BLaER1 treated with 17β-estradiol and CSF1 and Interleukin-3, amounts not matched to agents 10 nM and 100 nM (cell line): ENCODE data around the gene LECT2.
A peak's percentile ranks its signal among the peaks of the same experiment; 100 is the strongest.

Source experiments
- H3K27ac ChIP-seq, 11 experiments: shearing (Covaris generic); formaldehyde crosslinking; 2 replicates each; pipeline ENCODE4 v1.8.1; 2022
- H3K27me3 ChIP-seq, 11 experiments: shearing (Covaris generic); formaldehyde crosslinking; 2 replicates each; pipeline ENCODE4 v1.8.1; 2022
- H3K36me3 ChIP-seq, 11 experiments: shearing (Covaris generic); formaldehyde crosslinking; 2 replicates each; pipeline ENCODE4 v1.8.1; 2022
- H3K4me1 ChIP-seq, 10 experiments: shearing (Covaris generic); formaldehyde crosslinking; 2 replicates each; pipeline ENCODE4 v1.8.1; 2022
- H3K4me2 ChIP-seq, 11 experiments: shearing (Covaris generic); formaldehyde crosslinking; 2 replicates each; pipeline ENCODE4 v1.8.1; 2022
- H3K4me3 ChIP-seq, 10 experiments: shearing (Covaris generic); formaldehyde crosslinking; 2 replicates each; pipeline ENCODE4 v1.8.1; 2022
- H3K9ac ChIP-seq, 11 experiments: shearing (Covaris generic); formaldehyde crosslinking; 2 replicates each; pipeline ENCODE4 v1.8.1; 2022
- H3K9me3 ChIP-seq, 11 experiments: shearing (Covaris generic); formaldehyde crosslinking; replicated peaks in 1 of 11; 2 replicates each; pipeline ENCODE4 v1.8.1; 2022
- H4K20me1 ChIP-seq, 11 experiments: shearing (Covaris generic); formaldehyde crosslinking; 2 replicates each; pipeline ENCODE4 v1.8.1; 2022
- Cebpa-rat ChIP-seq, 11 experiments: shearing (Covaris generic); IDR thresholded peaks; 2 replicates each; pipeline ENCODE4 v1.8.1; 2022

Gene LECT2

DNA sequence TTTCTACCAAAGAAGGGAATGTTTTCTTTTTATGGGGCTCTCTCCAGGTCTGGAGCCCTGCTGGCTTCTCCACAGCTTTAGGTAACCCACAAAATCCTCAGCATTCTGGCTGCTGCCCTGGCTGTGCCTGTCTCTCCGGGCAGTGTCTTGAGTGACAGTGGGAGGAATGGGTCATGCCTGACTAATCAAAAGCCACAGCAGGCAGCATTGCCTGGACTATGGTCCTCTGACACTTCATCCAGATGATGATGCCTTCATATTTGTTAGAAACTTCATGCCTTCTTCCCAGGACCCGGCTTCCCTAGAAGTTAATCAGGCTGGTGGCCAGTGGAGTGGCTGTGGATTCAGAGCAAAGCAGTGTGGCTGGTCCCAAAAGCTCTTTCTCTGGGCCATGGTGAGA, 41.8 kb upstream of the LECT2 start:
- H3K9ac ChIP-seq = no peak overlapping the region
- no peaks in the 10 kb centered on the region for H4K20me1 ChIP-seq
- no peaks in the 10 kb centered on the region for H3K36me3 ChIP-seq
- peaks cover 20 to 88% (median 57%) of the 10 kb centered on the region in 10 experiments for H3K4me1 ChIP-seq
- no peaks in the 10 kb centered on the region for H3K27me3 ChIP-seq
- no peak for TF ChIP-seq Cebpa-rat (IDR thresholded peaks at IDR 0.05)
- H3K4me3 ChIP-seq = no peak overlapping the region
- H3K9me3 ChIP-seq = no peaks in the 10 kb centered on the region
- peak overlapping the region in 2 of 11 experiments; percentile 5 to 11; a peak in 4 of 22 replicates for H3K27ac ChIP-seq
- peak overlapping the region; percentile 54 to 98 (median 72) for H3K4me2 ChIP-seq

- H3K36me3 ChIP-seq = no peaks in the 10 kb centered on the region
- peak overlapping the region in 1 of 11 experiments; percentile 11; a peak in 1 of 22 replicates for H3K27ac ChIP-seq
- no peak for TF ChIP-seq Cebpa-rat (IDR thresholded peaks at IDR 0.05)
- H3K4me2 ChIP-seq = peak overlapping the region; percentile 54 to 98 (median 72)
- no peak overlapping the region for H3K4me3 ChIP-seq
- no peaks in the 10 kb centered on the region for H3K27me3 ChIP-seq
- H3K9me3 ChIP-seq = no peaks in the 10 kb centered on the region
- H4K20me1 ChIP-seq = no peaks in the 10 kb centered on the region
- peaks cover 20 to 83% (median 51%) of the 10 kb centered on the region in 10 experiments for H3K4me1 ChIP-seq
- no peak overlapping the region for H3K9ac ChIP-seq
These were observed 41.2 kb upstream of the LECT2 start for GRCh38 chr5:135995976-135996375.

GRCh38 chr5:135993880-135994636, 39.3 kb upstream of the LECT2 start:
- Histone ChIP-seq H3K9me3 (peaks cover 0 to 6% (median 0%) of the 10 kb centered on the region in 11 experiments; a peak in 4 of 22 replicates), H3K27me3 (no peaks in the 10 kb centered on the region), H4K20me1 (no peaks in the 10 kb centered on the region), H3K27ac (0 out of 22 replicates have a peak overlapping the region, but pooled peaks of 1 of the 11 experiments have one; percentile 17), H3K9ac (no peak overlapping the region), H3K4me1 (peaks cover 20 to 72% (median 32%) of the 10 kb centered on the region in 10 experiments), H3K36me3 (no peaks in the 10 kb centered on the region), H3K4me2 (peak overlapping the region in 10 of 11 experiments; percentile 6 to 98 (median 38); a peak in 15 of 22 replicates), H3K4me3 (no peak overlapping the region)
- no peak for TF ChIP-seq Cebpa-rat (IDR thresholded peaks at IDR 0.05)

DNA sequence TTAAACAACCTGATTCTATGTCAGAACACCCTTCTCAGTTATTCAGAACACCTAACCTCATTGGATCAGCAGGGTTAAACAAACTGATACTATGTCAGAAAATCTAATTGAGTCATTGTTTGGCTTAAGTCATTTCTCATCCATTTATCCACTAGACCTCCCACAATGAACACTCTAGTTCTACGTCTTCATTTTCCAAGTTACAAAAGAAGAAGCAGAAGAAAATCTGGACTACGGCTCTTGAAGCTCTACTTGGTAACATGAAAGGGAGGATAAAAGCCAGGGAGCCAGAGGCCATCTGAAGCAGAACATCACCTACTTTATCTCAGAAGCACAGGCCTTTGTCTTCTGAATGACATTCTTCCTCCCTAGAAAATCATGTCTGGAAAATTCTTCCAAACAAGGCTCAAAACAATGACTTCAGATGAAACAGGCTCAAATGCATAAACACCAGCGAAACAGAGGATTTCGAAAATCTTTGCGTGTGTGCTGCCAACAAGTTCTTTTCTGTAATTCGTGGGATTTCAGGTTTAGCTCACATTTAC, 38.6 kb upstream of the LECT2 start:
- H3K4me3 ChIP-seq = no peak overlapping the region
- peak overlapping the region in 10 of 11 experiments; percentile 6 to 98 (median 38); a peak in 14 of 22 replicates for H3K4me2 ChIP-seq
- no peak overlapping the region for H3K9ac ChIP-seq

DNA sequence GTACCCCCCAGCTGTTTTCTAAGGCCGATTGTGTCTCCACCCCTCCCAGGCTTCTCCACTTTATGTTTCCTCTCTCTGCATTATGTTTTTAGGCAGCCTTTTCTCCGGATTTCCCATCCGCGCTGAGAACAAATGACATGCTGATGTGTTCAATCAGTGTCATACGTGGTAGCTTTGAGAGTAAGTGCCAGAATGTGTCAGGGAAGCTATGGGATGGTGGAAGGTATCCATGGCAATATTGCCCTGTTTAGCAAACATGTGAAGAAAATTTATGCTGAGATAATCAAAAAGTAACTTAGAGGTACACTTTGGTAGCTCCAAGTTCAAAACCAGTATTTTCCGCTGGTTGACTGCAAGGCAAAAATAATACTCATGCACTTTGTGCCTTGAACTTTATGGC, 36.6 kb upstream of the LECT2 start:
- Histone ChIP-seq H3K9me3 (peaks cover 0 to 6% (median 0%) of the 10 kb centered on the region in 11 experiments; a peak in 4 of 22 replicates), H3K4me3 (no peak overlapping the region), H3K36me3 (no peaks in the 10 kb centered on the region), H3K4me2 (0 out of 22 replicates have a peak overlapping the region, but pooled peaks of 1 of the 11 experiments have one; percentile 10), H3K27me3 (no peaks in the 10 kb centered on the region), H3K9ac (no peak overlapping the region), H3K27ac (no peak overlapping the region), H3K4me1 (peaks cover 15 to 45% (median 17%) of the 10 kb centered on the region in 10 experiments), H4K20me1 (no peaks in the 10 kb centered on the region)
- TF ChIP-seq Cebpa-rat (IDR thresholded peaks at IDR 0.05) = no peak

More for the DNA sequence above, 38.6 kb upstream of the LECT2 start:
- peaks cover 0 to 6% (median 0%) of the 10 kb centered on the region in 11 experiments; a peak in 4 of 22 replicates for H3K9me3 ChIP-seq
- 0 out of 22 replicates have a peak overlapping the region, but pooled peaks of 1 of the 11 experiments have one; percentile 17 for H3K27ac ChIP-seq
- no peaks in the 10 kb centered on the region for H3K27me3 ChIP-seq
- no peaks in the 10 kb centered on the region for H3K36me3 ChIP-seq
- peaks cover 18 to 65% (median 26%) of the 10 kb centered on the region in 10 experiments for H3K4me1 ChIP-seq
- no peaks in the 10 kb centered on the region for H4K20me1 ChIP-seq
- TF ChIP-seq Cebpa-rat (IDR thresholded peaks at IDR 0.05) = no peak

DNA sequence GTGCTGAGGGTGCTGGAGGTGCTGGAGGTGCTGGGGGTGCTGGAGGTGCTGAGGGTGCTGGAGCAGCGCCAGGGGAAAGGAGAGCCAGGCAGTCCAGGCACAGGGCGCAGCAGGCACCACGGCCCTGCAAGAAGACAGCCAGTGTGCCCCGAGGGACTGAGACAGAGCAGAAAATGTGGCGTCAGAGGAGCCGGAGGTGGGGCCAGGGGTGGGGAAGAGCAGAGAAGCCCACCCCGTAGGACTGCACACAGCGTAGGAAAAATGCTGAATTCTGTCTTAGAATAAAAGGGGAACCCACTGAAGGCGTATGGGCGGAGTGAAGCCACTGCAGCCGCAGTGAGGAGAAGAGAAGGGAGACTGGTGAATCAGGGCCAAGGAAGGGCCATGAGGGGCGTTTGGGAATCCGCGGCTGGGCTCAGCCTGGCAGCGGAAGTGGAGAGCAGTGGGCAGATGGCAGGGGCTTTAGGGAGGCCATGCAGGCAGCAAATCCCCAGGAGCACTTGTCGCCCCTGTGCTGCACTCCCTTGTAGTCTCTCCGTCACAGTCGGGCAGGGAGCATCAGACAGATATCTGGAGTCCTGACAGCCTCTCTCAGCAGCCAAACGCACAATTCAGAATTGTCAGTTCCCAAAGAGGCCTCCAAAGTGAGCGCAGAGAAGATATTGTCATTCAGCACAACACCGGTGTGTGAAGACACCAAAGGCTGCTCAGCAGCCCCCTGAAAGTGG, 35.9 kb upstream of the LECT2 start:
- TF ChIP-seq Cebpa-rat (IDR thresholded peaks at IDR 0.05) = no peak
- Histone ChIP-seq H3K27ac (no peak overlapping the region), H3K27me3 (no peaks in the 10 kb centered on the region)

DNA sequence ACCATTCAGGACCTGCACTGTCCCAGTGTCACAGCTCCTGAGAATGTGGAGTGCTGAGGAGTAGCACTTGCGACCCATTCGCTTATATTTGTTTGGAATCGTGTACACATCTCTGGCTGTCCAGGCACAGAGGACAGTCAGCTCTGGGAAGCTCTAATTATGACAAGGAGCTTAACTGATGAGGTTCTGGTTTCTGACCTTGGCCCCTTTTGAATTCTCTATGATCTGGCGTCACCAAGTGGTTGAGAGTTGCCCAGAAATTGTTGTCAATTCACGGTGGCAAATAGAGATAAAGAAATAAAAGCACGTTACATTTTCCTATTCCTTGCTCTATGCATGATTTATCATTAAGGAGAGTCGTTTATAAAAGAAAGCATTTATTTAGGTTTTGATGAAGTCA, 34.9 kb upstream of the LECT2 start:
- Histone ChIP-seq H3K36me3 (no peaks in the 10 kb centered on the region), H3K27ac (no peak overlapping the region), H3K4me1 (peaks cover 8 to 29% (median 9%) of the 10 kb centered on the region in 10 experiments; a peak in 18 of 20 replicates), H4K20me1 (no peaks in the 10 kb centered on the region), H3K4me3 (no peak overlapping the region), H3K4me2 (no peak overlapping the region), H3K27me3 (no peaks in the 10 kb centered on the region), H3K9ac (no peak overlapping the region), H3K9me3 (peaks cover 0 to 6% (median 0%) of the 10 kb centered on the region in 11 experiments; a peak in 4 of 22 replicates)
- TF ChIP-seq Cebpa-rat (IDR thresholded peaks at IDR 0.05) = no peak

More for the DNA sequence above, 35.9 kb upstream of the LECT2 start:
- peaks cover 0 to 6% (median 0%) of the 10 kb centered on the region in 11 experiments; a peak in 4 of 22 replicates for H3K9me3 ChIP-seq
- H3K9ac ChIP-seq = no peak overlapping the region
- no peaks in the 10 kb centered on the region for H3K36me3 ChIP-seq
- peak overlapping the region in 3 of 11 experiments; percentile 10 to 40 (median 22); a peak in 4 of 22 replicates for H3K4me2 ChIP-seq
- peaks cover 8 to 38% (median 10%) of the 10 kb centered on the region in 10 experiments for H3K4me1 ChIP-seq
- no peak overlapping the region for H3K4me3 ChIP-seq
- no peaks in the 10 kb centered on the region for H4K20me1 ChIP-seq

DNA sequence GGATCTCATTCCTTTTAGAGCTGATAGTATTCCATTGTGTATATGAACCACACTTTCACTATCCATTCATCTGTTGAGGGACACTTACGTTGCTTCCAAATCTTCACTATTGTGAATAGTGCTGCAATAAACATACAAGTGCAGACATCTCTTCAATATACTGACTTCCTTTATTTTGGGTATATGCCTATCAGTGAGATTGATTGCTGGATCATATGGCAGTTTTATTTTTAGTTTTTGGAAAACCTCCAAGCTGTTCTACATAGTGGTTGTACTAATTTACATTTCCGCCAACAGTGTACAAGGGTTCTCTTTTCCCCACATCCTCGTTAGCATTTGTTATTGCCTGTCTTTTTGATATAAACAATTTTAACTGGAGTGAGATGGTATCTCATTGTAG, 33.8 kb upstream of the LECT2 start:
- H3K4me3 ChIP-seq = no peak overlapping the region
- H3K4me1 ChIP-seq = peaks cover under 1 to 18% (median 3%) of the 10 kb centered on the region in 10 experiments; a peak in 17 of 20 replicates
- H4K20me1 ChIP-seq = no peaks in the 10 kb centered on the region
- no peak for TF ChIP-seq Cebpa-rat (IDR thresholded peaks at IDR 0.05)
- H3K9me3 ChIP-seq = peaks cover 0 to 6% (median 0%) of the 10 kb centered on the region in 11 experiments; a peak in 4 of 22 replicates
- H3K27ac ChIP-seq = no peak overlapping the region
- H3K4me2 ChIP-seq = no peak overlapping the region
- H3K9ac ChIP-seq = no peak overlapping the region
- H3K36me3 ChIP-seq = no peaks in the 10 kb centered on the region
- no peaks in the 10 kb centered on the region for H3K27me3 ChIP-seq
